ENCODE results near the gene MTCH1.

DNA sequence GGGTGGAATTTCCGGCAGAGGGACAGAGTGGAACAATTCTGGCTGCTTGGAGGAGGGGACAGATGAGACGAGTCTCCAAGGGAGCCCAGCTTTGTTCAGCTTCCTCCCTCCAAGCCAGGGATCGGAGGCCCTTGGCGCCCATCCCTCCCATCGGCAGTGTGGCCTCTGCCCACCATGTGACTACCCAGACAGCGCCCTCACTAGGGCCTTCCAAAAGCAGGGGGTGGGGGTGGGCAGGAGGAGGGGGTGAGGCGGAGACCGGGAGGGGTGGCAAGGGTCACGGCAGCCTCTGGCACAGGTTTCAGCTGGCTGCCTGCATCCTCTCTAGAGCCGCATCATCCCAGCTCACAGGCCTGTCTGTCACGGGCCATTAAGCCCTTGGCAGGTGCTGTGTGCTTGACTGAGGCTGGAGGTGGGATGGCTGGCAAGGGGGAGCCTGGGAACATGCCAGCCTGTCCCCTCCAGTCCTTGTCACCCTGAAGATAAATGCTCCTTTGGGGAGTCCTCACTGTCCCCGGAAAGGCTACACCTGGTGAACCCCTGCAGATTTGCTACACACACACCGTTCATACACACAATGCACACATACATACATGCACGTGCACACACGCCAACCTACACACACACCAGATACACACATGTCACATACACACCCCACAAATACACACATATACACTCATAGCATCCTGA is 13.2 kb upstream of the MTCH1 start:
- no peak for TF ChIP-seq CTCF (IDR thresholded peaks at IDR 0.05)
- TF ChIP-seq POLR2AphosphoS5 (IDR thresholded peaks at IDR 0.05), result no peak
- no peak for TF ChIP-seq POLR2A (IDR thresholded peaks at IDR 0.05)
- TF ChIP-seq EP300 (IDR thresholded peaks at IDR 0.05), result no peak
